ENCODE measurements around the gene LAMC3. TPM values are rescaled to one million over a fixed set of nuclear protein-coding genes. Genes with fewer than 3 reads are reported as not detected.

Gene LAMC3
- total RNA-seq, 1 experiment from 2014 or later = 0.28 TPM

DNA sequence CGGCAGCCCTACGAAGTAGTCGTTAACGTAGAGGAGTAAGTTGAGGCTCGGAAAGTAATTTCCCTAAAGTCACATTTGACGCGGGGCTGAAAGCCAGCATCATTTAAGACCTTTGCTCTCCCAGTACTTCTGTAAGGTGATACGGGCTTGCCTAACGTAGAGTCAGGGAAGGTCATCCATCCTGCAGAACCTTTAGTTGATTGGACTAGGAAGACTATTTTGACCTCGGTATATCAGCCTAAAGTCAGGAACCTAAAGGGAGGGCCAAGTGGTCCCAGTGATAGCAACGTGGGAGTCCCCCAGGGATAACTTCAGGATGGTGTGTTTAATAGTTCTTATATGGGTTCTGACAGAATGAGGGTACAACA lies 117.1 kb downstream of the LAMC3 start:
- no TSS peak for BruUV-seq (replicated peaks)
- CTCF ChIA-PET = no interaction called here
- no peak for DNase-seq (ENCODE audit: low spot score)
- Histone ChIP-seq H3K4me1 (ENCODE audit: insufficient read depth, low read length, poor library complexity, severe bottlenecking) (peaks cover 5% of the 10 kb centered on the region), H3K27ac (ENCODE audit: low read depth, low read length, poor library complexity, severe bottlenecking) (peak overlapping the region; percentile 91), H3K4me3 (ENCODE audit: low read depth, low read length, poor library complexity, severe bottlenecking) (peak overlapping the region; percentile 81), H3K36me3 (ENCODE audit: insufficient read depth, low read length, poor library complexity, severe bottlenecking) (peaks cover 37% of the 10 kb centered on the region), H3K9me3 (ENCODE audit: low read depth, low read length, poor library complexity, severe bottlenecking) (no peaks in the 10 kb centered on the region), H3K27me3 (replicated peaks; ENCODE audit: insufficient read depth, low read depth, low read length, poor library complexity) (no peaks in the 10 kb centered on the region)
- intact Hi-C loops (cut with micrococcal nuclease; ENCODE audit: unreplicated experiment) = no loop called here
- POLR2A ChIA-PET (ENCODE audit: low non-redundant PET) = interaction anchor here (0.7 kb wide), 1 partner anchor 20 kb away, joined by 3 read pairs; no protein-coding TSS in a partner anchor
- TF ChIP-seq EZH2 (IDR thresholded peaks at IDR 0.05; ENCODE audit: borderline replicate concordance, low read depth, low read length, poor library complexity, severe bottlenecking) = no peak
- TF ChIP-seq CTCF (conservative IDR thresholded peaks at IDR 0.05; ENCODE audit: low read depth, low read length) = no peak

DNA sequence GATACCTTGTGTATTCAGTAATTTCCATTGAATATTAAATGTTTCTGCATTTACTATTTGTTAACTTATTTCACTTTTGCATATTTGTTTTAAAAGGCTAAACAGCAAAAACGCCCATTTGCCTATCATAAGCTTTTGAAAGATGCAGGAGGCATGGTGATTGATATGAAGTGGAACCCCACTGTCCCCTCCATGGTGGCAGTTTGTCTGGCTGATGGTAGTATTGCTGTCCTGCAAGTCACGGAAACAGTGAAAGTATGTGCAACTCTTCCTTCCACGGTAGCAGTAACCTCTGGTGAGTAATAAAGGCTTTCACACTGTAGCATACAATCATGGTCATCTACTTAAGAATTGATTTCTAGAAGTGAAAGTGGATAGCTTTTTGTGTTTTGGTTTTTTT lies 120.2 kb downstream of the LAMC3 start:
- H3K27ac ChIP-seq (ENCODE audit: low read depth, low read length, poor library complexity, severe bottlenecking) = no peak overlapping the region
- H3K9me3 ChIP-seq (ENCODE audit: low read depth, low read length, poor library complexity, severe bottlenecking) = no peaks in the 10 kb centered on the region
- peaks cover 64% of the 10 kb centered on the region for H3K36me3 ChIP-seq (ENCODE audit: insufficient read depth, low read length, poor library complexity, severe bottlenecking)
- no peak overlapping the region for H3K4me3 ChIP-seq (ENCODE audit: low read depth, low read length, poor library complexity, severe bottlenecking)
- TF ChIP-seq CTCF (conservative IDR thresholded peaks at IDR 0.05; ENCODE audit: low read depth, low read length) (no peak), EZH2 (IDR thresholded peaks at IDR 0.05; ENCODE audit: borderline replicate concordance, low read depth, low read length, poor library complexity, severe bottlenecking) (no peak)
- ChIA-PET POLR2A (ENCODE audit: low non-redundant PET) (no interaction called here), CTCF (no interaction called here)
- BruUV-seq (replicated peaks) = no TSS peak
- peaks cover 5% of the 10 kb centered on the region for H3K4me1 ChIP-seq (ENCODE audit: insufficient read depth, low read length, poor library complexity, severe bottlenecking)
- intact Hi-C loops (cut with micrococcal nuclease; ENCODE audit: unreplicated experiment) = no loop called here
- DNase-seq (ENCODE audit: low spot score) = no peak
- H3K27me3 ChIP-seq (replicated peaks; ENCODE audit: insufficient read depth, low read depth, low read length, poor library complexity) = no peaks in the 10 kb centered on the region

DNA sequence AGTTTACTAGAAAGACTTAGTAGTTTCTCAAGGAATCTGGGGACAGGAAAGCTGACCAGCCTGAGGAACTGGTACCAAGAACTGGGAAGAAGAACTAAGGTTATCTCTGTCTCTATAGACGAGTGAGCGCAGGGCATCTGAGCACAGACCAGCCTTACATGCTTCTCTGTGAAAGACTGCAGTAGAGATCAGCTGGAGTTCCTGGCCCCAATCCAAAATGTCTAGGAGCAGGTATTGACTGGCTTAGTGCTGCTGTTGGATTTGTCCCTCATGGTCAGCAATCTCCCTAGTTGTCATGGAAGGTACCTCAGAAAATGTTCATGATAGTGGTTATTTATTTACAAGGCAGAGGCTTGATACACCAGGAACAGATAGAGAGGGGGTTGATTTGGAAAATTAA lies 129.7 kb downstream of the LAMC3 start:
- no peak for DNase-seq (ENCODE audit: low spot score)
- Histone ChIP-seq H3K9me3 (ENCODE audit: low read depth, low read length, poor library complexity, severe bottlenecking) (no peaks in the 10 kb centered on the region), H3K27me3 (replicated peaks; ENCODE audit: insufficient read depth, low read depth, low read length, poor library complexity) (no peaks in the 10 kb centered on the region), H3K4me3 (ENCODE audit: low read depth, low read length, poor library complexity, severe bottlenecking) (no peak overlapping the region), H3K27ac (ENCODE audit: low read depth, low read length, poor library complexity, severe bottlenecking) (no peak overlapping the region), H3K4me1 (ENCODE audit: insufficient read depth, low read length, poor library complexity, severe bottlenecking) (no peaks in the 10 kb centered on the region), H3K36me3 (ENCODE audit: insufficient read depth, low read length, poor library complexity, severe bottlenecking) (peaks cover 88% of the 10 kb centered on the region)
- BruUV-seq (replicated peaks) = no TSS peak
- POLR2A ChIA-PET (ENCODE audit: low non-redundant PET) = no interaction called here
- intact Hi-C loops (cut with micrococcal nuclease; ENCODE audit: unreplicated experiment) = no loop called here
- CTCF ChIA-PET = interaction anchor here (0.7 kb wide), 1 partner anchor 32 kb away, joined by 16 read pairs; no protein-coding TSS in a partner anchor
- no peak for TF ChIP-seq EZH2 (IDR thresholded peaks at IDR 0.05; ENCODE audit: borderline replicate concordance, low read depth, low read length, poor library complexity, severe bottlenecking)
- no peak for TF ChIP-seq CTCF (conservative IDR thresholded peaks at IDR 0.05; ENCODE audit: low read depth, low read length)

All from A673 (cell line).